GM03348 (cell line): ENCODE measurements around the gene PC.

Experiments
- DNase-seq: peaks from one replicate; pipeline ENCODE4 v3.0.0; 2012; ENCODE audit warnings: low spot score

PC gene

GRCh38 chr11:66909181-66909580 is 49.0 kb downstream of the PC start:
- no peak for DNase-seq

DNA sequence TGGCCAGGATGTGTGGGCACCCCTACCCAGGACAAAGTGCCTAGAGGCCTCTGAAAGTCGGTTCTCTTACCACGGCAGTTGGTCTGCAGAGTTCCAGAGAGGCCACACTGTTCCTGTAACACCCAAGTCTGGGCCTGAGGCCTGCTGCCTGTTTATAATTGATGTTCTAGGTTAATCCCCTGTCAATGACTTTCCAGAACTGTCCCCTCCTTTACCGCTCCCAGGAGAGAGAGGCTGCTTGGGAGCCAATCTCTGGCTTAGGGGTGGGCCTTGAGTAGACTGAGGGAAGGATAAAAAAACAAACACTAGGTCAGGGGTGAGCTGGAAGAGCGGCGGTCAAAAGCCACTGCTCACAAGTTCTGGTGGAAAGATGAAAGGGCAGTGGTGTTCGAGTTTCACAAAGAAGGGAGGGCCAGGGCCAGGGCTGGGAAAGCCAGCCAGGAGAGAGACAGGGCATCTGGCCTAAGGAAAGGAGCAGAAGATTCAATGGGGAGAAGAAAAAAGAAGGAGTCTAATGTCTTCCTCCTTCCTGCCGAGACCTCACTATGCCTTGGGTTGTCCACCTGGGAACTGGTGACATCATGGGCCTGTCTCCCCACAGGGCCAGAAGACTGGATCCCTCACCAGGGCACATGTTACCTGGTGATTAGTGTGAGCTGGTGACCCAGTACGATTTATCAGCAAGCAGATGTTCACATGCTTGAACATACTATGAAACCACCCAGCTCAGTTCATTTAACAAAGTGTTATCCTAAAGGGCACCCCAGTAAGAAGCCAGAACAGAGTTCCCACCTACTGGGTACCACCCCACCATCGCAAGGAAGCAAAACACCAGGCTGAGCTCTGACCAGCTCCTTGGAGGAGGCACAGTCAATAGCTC is 50.2 kb downstream of the PC start:
- no peak for DNase-seq

GRCh38 chr11:66906061-66906733 is 52.0 kb downstream of the PC start:
- no peak for DNase-seq

- no peak for DNase-seq
These were observed 52.6 kb downstream of the PC start for GRCh38 chr11:66905631-66906030.

DNA sequence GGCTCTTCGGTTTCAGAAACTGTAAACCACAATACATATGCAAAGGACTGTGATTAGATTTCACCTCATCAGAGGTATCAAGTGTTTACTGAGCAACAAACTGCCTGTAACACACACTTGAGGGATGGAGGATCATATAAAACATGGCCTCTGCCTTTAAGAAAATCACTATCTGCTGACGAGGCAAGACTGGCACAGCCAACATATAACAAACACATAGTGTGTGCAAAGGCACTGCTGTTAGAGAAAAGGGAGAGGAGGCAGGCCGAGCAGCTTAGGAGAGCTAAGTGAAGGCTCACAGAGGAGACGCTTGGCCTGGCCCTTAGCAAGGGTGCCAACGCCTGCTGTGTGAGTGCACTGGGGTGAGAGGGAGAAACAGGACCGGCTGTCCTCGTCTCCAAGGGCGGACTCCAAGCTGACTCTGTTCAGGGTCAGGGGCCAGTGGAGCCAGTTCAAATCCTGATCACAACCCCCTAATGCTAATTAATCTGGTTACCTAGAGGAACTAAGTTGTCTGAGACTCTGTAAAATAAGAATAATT is 53.1 kb downstream of the PC start:
- DNase-seq: no peak

DNA sequence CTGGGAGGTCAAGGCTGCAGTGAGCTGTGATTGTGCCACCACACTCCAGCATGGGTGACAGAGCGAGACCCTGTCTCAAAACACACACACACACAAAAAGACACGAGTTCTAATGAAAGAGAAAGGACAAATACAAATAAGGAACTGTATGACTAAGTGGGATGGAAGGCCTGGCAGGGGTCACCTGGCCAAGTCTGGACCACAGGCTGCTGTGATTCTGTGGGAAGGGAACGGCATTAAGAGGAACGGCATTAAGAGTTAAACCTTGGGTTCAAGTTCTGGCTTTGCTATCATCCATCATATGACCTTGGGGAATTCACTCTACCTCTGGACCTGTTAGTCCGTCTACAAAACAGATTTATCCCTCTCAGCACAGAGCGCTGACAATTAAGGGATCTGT is 53.6 kb downstream of the PC start:
- DNase-seq: no peak

DNA sequence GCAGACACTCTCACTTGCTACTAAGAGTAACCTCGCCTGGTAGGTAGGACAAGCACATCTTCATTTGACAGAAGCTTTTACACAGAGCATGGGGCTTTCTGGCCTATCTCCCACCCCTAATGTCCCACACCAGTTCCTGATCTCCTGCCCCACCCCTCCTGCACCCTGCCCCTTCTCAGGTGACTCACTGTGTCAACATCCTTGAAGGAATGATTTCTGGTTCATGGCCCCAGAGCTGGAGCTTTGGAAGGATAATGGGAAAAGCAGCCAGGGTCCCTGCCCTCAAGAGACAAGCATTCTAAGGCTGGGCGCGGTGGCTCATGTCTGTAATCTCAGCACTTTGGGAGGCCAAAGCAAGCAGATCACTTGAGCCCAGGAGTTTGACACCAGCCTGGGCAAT is 54.1 kb downstream of the PC start:
- no peak for DNase-seq

DNA sequence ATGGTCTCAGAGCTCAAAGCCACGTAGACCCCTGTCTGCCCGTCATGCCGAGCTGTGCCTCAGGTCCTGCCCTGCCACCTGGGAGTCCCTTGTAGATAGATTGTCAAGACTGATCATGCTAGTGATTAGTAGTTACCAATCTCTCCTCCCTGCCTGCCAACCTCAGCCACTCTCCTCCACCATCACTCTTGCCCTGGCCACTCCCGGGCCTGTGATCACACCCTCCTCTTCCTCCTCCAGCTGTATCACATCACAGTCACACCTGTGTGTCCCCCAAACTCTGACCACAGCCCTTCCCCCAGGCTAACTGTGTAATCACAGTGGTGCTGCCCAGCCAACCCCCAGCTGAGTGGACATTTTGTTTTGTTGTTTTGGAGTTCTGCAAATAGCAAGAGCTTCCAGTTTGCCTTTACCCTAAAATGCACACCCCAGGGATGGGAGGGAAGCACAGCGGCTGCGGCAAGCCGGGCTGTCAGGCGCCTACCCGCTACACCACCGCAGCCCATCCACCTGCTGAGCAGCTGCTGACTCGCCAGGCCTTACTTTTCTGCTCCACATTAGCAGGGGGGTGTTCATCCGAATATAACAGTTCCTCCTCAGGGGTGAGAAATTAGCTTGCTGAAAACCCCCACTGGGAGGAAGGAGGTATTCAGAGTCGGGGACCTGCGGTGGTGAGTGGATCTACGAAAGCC is 55.6 kb downstream of the PC start:
- DNase-seq: no peak

GRCh38 chr11:66901964-66902390 is 56.2 kb downstream of the PC start:
- no peak for DNase-seq

GRCh38 chr11:66894141-66894540 is 64.0 kb downstream of the PC start:
- DNase-seq: no peak

- DNase-seq: no peak
These were observed 65.3 kb downstream of the PC start for GRCh38 chr11:66892911-66893310.

- DNase-seq: peak; percentile 85
These were observed 66.1 kb downstream of the PC start for GRCh38 chr11:66891851-66892660.

DNA sequence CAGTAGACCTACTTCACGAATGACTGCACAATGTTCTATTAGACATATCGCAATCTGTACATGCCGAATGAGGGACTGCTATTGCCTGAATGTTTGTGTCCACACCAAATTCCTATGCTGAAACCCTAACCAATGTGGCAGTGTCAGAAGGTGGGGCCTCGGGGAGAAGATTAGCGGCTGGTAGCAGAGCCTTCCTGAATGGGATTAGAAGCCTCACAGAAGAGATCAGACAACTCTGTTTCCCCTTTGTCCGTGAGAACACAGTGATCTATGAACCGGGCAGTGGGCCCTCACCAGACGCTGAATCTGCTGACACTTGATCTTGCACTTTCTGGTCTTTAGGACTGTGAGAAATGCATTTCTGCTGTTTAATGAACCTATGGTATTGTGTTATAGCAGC is 68.2 kb downstream of the PC start:
- no peak for DNase-seq

DNA sequence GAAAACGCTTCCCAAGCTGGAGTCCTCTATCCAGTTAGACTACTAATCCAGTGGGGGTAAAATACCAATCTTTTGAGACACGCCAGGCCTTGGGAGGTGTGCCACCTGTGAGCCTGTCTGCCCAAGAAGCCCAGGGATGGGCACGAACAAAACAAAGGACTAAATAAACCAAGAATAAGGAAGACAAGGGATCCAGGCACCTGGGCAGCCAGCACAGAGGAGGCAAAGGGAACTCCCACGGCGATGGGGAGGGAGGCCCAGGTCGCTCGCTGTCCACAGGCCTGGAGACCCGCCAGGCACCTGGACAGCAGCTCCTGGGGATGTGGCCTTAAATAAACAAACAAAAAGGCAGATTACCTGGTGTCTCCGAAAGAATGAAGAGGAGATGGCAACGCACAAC is 69.9 kb downstream of the PC start:
- DNase-seq: no peak

DNA sequence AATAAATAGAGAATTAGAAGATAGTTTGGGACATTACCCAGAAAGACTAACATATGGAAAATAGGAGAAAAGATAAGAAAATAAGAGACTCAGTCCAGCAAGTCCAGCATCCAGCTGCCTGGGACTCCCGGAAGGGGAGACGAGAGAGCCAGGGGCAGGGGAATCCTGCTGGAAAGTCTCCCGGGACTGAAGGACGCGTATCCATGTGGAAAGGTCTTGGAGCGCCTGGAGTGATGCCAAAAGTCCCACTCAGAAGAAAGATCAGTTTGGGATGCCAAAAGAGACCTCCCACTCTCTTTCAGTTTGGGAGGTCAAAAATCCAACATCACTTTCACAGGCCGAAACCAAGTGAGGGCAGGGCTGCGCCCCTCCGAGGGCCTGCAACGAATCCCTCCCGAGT is 70.7 kb downstream of the PC start:
- DNase-seq: no peak

- DNase-seq: no peak
These were observed 71.4 kb downstream of the PC start for GRCh38 chr11:66886671-66887221.

DNA sequence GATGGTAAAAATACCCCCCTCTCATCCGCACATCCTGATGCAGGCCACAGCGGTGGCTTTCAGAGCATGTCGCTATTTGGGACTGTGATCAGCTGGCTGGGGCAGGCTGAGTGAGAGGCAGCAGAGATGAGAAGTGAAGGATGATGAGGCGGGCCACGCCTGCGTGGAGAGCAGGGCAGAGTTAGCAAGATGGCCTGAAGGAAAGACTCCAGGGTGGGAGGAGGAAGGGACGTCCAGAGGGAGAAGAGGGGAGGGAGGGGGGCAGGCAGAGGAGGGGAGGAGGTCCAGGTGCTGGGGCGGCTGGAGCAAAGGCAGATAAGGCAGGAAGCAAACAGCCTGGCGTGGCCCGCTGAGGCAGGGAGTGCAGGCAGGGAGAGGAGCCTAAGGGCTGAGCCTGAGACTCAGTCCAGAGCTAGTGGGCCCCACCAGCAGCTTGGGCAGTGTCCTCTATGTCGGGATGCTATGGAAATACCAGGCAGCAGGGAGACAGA is 72.2 kb downstream of the PC start:
- no peak for DNase-seq

GRCh38 chr11:66885469-66885868 is 72.7 kb downstream of the PC start:
- no peak for DNase-seq

DNA sequence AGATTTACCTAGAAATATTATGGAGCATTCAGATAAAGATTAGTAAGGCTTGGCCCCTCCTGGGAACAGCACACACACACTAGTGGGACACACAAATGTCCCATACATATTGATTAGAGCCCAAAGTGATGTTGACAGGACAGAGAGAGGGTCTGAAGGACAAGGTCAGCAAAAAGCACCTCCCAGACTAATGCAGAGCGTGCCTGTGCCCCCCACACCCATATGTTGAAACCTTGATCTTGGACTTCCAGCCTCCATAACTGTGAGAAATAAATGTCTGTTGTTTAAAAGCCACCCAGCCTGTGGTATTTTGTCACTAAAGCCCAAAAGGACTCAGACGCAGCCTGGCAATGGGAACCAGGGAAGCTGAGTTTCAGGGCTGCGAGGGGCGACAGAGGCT is 73.7 kb downstream of the PC start:
- no peak for DNase-seq

GRCh38 chr11:66883016-66883965 is 74.9 kb downstream of the PC start:
- DNase-seq: peak; percentile 56
